Fibroblast of pulmonary artery (primary cell): Measurements from ENCODE around the gene GCDH.

Experiments used
- DNase-seq: peaks from one replicate; pipeline ENCODE4 v3.0.0-alpha.2; 2010; ENCODE audit warnings: low read depth
- H3K4me3 ChIP-seq: replicated peaks from 2 replicates; pipeline ENCODE4 v1.5.1; 2011; ENCODE audit warnings: low read depth, mild to moderate bottlenecking, control low read depth, low read length, moderate library complexity
- TF ChIP-seq, protein P1 (sequence below): IDR thresholded peaks from 2 replicates; pipeline ENCODE4 v1.5.1; 2011; ENCODE audit warnings: mild to moderate bottlenecking, control low read depth, low read length, inconsistent platforms; ENCODE audit errors: missing control alignments

The GCDH gene

DNA sequence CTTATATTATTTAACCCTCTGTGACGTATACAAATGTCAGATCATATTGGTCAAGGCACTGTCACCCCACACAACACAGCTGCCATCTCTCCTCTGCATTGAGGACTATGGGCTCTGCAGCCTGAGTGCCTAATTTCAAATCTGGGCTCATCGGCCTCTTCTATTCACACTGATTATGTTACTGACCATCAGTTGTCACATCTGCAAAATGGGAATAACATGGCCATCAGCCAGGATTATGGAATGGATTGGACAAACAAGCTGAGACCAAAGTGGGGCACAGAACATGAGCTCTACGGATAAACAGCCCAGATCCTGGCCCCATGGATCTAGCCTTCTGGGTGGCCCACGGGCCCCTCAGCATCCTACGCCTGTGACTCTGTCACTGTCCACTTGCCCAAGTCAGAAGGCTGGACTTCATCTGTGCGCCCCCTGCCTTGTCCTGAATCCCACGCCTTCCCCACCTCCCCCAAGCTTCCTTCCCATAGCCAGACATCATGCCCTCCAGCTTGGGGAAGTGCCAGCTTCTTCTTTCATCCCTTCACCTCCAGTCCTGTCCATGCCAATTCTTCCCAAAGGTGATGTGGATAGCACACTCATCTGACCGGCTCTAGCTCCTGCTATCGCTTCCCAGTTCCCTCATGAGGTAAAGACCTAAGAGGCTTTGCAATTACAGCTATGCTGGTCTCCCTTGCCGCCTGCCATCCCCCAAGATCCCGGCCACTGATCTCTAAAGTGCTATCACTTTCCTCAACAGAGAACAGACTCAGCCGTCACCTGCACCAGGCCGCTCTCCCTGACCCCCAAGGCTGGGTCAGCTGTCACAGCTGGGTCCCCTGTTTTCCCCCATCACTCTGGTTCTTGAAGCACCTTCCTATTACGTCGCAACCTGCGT, 41.7 kb downstream of the GCDH start:
- peak overlapping the region; percentile 97 for H3K4me3 ChIP-seq
- DNase-seq = no peak
- TF ChIP-seq, protein P1, sequence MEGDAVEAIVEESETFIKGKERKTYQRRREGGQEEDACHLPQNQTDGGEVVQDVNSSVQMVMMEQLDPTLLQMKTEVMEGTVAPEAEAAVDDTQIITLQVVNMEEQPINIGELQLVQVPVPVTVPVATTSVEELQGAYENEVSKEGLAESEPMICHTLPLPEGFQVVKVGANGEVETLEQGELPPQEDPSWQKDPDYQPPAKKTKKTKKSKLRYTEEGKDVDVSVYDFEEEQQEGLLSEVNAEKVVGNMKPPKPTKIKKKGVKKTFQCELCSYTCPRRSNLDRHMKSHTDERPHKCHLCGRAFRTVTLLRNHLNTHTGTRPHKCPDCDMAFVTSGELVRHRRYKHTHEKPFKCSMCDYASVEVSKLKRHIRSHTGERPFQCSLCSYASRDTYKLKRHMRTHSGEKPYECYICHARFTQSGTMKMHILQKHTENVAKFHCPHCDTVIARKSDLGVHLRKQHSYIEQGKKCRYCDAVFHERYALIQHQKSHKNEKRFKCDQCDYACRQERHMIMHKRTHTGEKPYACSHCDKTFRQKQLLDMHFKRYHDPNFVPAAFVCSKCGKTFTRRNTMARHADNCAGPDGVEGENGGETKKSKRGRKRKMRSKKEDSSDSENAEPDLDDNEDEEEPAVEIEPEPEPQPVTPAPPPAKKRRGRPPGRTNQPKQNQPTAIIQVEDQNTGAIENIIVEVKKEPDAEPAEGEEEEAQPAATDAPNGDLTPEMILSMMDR = no peak

DNA sequence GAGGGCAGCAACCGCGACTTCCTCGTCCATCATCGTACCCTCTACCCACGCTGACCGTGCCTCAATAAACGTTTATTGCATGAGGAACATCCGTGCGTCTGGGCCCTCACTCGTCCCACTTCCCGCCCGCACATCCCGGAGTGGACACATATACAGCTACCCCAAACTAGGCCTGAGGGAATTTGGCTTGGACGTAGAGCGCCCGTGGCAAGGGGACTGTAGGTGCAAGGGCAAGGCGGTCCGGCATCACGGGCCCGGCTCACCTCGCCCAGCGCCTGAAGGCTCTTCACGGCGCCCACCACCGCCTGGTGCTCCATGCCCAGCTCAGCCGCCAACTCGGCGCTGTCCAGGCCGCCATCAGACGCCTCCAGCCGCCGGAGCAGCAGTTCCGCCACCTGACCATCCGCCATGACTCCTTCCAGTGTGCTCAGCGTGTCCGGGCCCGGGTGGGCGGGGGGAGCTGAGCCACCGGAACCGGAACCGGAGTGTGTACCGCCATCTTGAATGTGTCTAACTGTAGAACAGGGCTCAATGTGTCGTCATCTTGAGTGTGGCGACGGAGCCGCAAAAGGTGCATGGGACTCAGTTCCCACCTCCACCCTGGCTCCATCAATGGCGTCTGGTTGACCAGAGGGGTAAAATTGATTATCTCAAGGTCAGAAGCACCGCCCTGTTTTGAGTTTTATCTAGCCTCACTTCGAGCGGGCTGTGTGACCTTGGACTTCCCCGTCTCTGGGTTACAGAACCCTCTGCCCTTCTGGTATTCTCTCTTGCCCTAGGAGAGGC, 42.5 kb downstream of the GCDH start, which contains the start of gene FARSA:
TSS of gene FARSA (minus strand) at position 425 of the 786 bp plus-strand sequence. CDS start at position 410, 15 bp downstream.
- H3K4me3 ChIP-seq = peak within 1 kb of the TSS; percentile 97
- peak; percentile 90 for DNase-seq
- TF ChIP-seq, protein P1 = no peak

DNA sequence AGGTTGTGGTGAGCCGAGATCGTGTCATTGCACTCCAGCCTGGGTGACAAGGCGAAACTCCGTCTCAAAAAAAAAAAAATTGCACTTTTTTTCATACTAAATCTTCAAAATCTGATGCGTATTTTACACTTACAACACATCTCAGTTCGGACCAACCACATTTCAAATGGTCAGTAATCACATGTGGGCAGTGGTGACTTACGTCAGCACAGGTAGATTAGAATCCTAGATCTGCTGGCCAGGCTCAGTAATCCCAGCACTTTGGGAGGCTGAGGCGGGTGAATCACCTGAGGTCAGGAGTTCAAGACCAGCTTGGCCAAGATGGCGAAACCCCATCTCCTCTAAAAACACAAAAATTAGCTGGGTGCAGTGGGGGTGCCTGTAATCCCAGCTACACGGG, 44.1 kb downstream of the GCDH start:
- TF ChIP-seq, protein P1 = no peak
- H3K4me3 ChIP-seq = no peak overlapping the region
- no peak for DNase-seq

DNA sequence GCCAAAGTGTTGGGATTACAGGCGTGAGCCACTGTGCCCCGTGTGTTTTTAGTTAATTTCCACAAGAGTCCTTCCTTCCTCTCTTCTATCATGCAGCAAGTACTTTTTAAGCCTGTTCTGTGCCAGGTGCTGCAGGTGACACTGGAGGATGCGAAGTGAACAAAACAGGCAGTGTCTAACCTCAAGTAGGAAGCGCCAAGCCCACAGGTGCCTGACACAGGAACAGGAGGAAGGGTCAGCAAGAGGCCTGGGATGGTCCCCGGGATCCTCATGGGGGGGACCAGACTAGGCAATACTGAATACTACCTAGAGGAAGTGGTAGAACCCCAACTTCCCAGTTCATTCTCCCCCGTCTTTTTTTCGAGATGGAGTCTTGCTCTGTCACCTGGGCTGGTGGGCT, 45.6 kb downstream of the GCDH start:
- DNase-seq = no peak
- TF ChIP-seq, protein P1 = no peak
- H3K4me3 ChIP-seq = no peak overlapping the region

DNA sequence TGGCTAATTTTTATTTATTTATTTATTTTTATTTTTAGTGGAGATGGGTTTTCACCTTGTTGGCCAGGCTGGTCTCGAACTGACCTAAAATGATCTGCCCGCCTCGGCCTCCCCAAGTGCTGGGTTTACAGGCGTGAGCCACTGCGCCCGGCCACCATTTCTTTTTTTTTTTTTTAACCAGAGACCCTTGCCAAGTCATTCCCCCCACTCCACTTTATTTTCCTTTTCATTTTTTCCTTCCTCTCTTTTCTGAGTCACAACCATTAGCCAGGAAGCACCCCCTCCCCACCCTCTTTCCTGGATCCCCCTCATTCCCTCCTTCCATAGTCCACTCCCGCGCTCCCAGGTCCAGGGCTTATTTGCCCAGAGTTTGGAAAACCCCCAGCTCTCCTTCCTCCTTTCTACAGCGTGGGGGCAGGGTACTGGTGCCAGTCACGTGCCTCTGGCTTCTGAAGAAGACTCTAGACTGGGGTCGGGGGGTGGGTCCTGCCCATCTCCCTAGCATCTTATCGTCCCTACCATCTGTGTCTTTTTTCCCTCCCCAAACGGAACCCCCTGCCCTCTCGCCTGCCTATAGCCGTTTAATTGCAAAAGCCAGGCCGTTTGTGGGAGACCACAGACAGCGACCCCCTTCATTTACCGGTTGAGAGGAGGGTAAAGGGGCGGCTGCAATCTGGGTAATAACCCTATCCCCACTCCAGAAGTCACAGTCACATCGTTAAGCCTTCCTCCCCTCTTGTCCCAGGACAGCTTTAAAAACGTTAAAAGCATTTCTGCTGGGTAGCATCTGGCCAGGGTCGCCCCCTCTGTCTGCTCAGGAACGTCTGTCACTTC, 46.4 kb downstream of the GCDH start:
- TF ChIP-seq, protein P1 = no peak
- DNase-seq = no peak
- peak overlapping the region; percentile 62 for H3K4me3 ChIP-seq

DNA sequence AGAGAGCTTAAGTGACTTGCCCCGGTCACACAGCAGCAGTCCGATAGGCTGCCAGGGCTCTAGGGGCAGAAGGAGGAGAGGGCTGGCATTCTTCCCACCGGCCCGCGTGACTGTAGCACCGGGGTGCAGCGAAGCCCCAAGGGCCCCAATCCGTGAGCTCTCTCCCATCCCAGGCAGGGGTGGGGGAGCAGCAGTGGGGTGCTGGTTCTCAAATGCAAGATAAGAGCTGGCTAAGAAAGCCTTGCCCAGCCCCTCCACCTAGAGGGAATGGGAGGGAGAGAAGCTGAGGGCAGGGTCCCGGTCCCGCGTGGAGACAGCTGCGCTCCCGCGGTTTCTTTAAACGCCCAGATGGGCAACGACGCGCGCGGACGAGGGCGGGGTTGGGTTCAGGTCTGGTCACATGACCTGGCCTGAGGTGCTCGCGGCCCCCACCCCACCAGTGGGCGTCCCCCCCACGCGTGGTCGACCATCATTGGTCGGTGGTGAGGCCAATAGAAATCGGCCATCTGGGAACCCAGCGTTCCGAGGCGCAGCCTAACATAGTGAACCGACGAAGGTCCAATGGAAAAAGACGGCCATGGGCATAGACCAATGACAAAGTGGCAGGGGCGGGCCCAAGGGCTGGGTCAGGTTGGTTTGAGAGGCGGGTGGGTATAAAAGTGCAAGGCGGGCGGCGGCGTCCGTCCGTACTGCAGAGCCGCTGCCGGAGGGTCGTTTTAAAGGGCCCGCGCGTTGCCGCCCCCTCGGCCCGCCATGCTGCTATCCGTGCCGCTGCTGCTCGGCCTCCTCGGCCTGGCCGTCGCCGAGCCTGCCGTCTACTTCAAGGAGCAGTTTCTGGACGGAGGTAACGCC, 47.2 kb downstream of the GCDH start, which contains the start of gene CALR:
TSS of gene CALR (plus strand) at position 683 of the 852 bp plus-strand sequence. CDS start at position 754, 71 bp downstream.
- TF ChIP-seq, protein P1 = no peak

More for the DNA sequence above, 47.2 kb downstream of the GCDH start, which contains the start of gene CALR:
- DNase-seq = peak; percentile 100
- H3K4me3 ChIP-seq = peak within 1 kb of the TSS; percentile 85
